Panc1 (cell line): ENCODE measurements around the gene FAN1.

Experiments used
- CTCF ChIP-seq: fragments of 450-650 bp; IDR thresholded peaks from 2 replicates; pipeline ENCODE4 v1.5.1; 2017; ENCODE audit warnings: mild to moderate bottlenecking
- SIN3A ChIP-seq: IDR thresholded peaks from 2 replicates; pipeline ENCODE4 v1.6.1; 2012; ENCODE audit warnings: low read depth, mild to moderate bottlenecking, low read length, moderate library complexity, borderline replicate concordance; ENCODE audit not compliant: insufficient read depth

DNA sequence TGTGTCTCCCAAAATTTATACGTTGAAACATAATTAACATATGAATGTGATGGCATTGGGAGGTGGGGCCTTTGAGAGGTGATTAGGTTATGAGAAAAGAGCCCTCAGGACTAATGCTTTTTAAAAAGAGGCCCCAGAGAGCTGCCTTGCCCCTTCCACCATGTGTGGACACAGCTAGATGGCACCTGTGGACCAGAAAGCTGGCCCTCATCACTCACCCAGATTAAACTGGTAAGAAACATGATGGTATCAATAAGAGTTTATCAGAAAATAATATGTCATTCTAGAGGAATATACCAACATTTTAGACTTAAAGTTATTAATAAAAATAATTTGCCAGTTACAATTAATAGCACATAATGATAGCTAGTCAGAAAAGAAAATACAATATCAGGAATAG is 25.2 kb upstream of the FAN1 start:
- no peak for TF ChIP-seq SIN3A
- peak; percentile 18; the same call in 1 of the 2 replicates for TF ChIP-seq CTCF
